GM18909 (cell line): ENCODE measurements around the gene AKTIP.
"Not testable (repeated sequence)": the region's sequence is repeated elsewhere in the genome, so short reads cannot be mapped to it uniquely, and the experiment has no call there.

Experiments used
- ATAC-seq: cut with Tn5 transposase; IDR thresholded peaks from one replicate; pipeline ENCODE4 v1.9.1; 2021; ENCODE audit warnings: mild to moderate bottlenecking; ENCODE audit not compliant: unreplicated experiment, poor library complexity

The AKTIP gene

GRCh38 chr16:53502331-53503269, at the start of gene AKTIP:
TSS of gene AKTIP (minus strand) at chr16:53503209. CDS start at chr16:53500259, 2,950 bp downstream.
- ATAC-seq: peak; percentile 31

DNA sequence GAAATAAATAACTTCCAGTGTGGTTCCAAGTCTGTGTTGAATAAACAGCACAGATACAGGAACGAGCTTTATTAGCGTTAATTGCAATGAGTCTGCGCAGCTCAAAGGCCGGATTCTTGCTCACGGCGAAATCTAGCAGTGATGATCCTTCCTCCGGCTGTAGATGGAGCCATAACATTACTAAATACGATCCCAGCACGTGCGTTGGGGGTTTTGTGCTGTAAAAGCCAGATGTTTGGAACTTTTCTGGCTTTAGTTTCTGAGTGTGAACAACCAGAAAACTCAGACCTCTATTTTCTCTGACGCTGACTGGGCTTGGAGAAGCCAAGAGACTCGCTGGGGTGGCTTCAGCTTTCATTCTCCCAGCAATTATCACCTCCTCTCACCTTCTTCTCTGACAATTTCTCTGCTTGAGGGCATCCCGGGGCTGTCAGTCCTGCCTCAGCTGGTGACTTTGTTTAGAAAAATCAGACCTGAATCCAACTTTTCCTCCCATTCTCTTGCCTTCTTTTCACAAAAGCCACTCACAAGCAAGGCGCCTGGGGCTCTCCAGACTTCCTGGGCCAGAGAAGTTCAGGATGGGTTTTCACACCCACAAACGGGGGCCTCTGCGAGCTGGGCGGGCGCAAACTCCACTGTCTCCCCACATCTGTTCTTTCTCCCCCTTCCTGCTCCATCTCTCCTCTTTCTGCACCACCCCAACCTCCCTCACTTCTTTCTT, 47.1 kb upstream of the AKTIP start:
- no peak for ATAC-seq

DNA sequence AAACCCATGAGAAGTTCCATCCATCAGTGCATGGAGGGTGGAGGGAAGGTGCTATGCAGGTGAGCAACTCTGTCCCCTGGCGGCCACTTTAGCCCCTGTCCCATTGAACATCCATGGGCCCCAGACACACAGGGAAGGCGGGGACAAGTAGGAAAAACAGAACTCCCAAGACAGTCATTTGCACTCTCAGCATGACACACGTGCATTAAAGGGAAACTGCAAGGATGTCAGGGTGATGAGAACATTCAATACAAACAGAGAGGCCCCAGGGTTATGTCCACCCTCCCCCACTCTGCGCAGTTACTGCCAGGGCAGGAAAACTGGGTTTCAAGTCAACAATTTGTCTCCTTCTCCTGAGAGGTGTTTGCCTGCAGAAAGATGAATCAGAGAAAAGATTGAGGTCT, 44.0 kb upstream of the AKTIP start:
- ATAC-seq: no peak

DNA sequence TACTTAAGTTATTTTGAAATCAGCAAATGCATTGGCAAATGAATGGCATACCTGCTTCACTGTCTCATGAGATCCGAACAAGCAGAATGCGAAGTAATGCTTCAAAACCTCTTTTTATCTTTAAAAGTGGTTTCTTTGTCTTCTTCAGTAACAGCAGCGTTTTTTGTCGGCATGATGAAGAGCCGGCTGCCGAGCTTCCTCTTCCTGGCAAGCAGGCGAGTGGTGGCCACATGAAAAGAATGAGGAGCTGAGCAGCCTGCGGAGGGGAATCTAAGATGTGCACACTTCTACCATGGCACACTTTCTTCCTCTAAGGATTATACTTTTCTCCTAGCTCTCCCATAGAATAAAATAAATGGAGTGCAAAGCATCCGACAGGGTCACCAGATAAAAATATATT, 42.4 kb upstream of the AKTIP start:
- ATAC-seq: no peak

- no peak for ATAC-seq
These were observed 39.3 kb upstream of the AKTIP start for GRCh38 chr16:53542283-53542682.

GRCh38 chr16:53541326-53541725, 38.3 kb upstream of the AKTIP start:
- ATAC-seq: no peak

- not testable (repeated sequence) for ATAC-seq
These were observed 37.0 kb upstream of the AKTIP start for GRCh38 chr16:53539759-53540718.

- not testable (repeated sequence) for ATAC-seq
These were observed 36.3 kb upstream of the AKTIP start for GRCh38 chr16:53539346-53539745.

GRCh38 chr16:53537626-53538025, 34.6 kb upstream of the AKTIP start:
- no peak for ATAC-seq

- no peak for ATAC-seq
These were observed 31.2 kb upstream of the AKTIP start for GRCh38 chr16:53534206-53534605.

DNA sequence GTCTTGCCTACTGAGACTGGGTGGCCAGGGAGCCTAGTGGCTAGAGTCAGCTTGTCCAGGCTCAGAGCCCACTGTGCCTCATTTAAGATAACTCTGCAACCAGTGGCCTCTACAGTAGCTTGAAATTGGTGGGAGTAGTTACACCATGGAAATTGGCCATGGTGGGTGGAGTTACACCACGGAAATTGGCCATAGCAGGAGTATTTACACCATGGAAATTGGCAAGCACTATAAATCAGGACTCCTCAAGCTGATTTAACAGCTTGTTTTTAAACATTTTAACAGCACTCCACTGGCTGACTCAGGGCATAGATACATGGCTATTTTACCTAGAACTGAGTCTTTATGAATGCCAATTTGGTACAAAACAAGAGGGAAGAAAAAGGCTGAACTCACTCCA, 27.7 kb upstream of the AKTIP start:
- ATAC-seq: no peak

GRCh38 chr16:53530046-53530445, 27.0 kb upstream of the AKTIP start:
- no peak for ATAC-seq

GRCh38 chr16:53529513-53529912, 26.5 kb upstream of the AKTIP start:
- no peak for ATAC-seq

DNA sequence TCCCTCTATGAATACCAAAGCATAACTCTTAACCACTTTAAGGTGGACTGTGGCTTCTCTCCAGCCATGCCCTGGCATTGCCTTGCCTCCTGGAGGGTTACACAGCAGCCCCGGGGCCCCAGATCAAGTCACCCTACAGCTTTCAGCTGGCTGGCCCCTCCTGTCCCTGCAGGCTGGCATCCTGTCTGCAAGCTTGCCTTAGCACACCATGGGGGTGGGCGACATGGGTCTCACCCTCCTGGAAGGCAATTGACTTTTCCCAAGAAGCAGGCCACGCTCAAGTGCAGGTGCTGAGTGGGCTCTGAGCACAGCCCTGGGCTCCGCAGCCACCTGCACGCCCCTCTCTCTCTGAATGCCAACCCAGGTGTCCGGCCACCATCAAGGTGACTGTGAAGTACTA, 25.8 kb upstream of the AKTIP start:
- ATAC-seq: no peak

- ATAC-seq: no peak
These were observed 21.1 kb upstream of the AKTIP start for GRCh38 chr16:53523971-53524548.

DNA sequence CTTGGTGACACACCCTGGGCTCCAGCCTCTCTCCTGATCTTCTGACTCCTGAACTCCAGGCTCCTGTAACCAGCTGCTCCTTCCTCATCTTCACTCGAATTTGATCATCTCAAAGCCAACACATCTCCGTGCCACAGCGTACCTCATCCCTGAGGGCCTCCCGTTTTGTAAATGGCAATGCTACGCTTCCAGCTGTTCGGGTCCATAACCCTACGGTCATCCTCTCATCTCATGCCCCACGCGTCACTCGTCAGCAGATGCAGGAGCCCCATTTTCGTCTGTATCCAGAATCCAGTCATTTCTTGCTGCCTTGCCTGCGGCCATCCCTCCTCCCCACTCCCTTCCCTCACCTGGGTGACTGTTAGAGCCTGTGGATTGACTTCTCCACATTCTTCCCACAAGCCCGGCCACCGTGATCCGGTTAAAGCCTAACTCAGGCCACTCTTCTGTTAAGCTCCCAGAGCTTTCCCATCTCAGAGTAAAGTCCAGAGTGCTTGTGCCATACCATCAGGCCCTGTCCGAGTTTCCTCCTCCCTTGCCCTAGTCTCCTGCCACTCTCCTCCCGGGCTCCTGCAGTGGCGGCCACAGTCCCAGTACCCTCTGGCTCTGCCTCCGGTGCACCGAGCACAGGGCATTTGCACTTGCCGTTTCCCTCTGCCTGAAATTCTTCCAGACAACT, 20.3 kb upstream of the AKTIP start:
- ATAC-seq: no peak

DNA sequence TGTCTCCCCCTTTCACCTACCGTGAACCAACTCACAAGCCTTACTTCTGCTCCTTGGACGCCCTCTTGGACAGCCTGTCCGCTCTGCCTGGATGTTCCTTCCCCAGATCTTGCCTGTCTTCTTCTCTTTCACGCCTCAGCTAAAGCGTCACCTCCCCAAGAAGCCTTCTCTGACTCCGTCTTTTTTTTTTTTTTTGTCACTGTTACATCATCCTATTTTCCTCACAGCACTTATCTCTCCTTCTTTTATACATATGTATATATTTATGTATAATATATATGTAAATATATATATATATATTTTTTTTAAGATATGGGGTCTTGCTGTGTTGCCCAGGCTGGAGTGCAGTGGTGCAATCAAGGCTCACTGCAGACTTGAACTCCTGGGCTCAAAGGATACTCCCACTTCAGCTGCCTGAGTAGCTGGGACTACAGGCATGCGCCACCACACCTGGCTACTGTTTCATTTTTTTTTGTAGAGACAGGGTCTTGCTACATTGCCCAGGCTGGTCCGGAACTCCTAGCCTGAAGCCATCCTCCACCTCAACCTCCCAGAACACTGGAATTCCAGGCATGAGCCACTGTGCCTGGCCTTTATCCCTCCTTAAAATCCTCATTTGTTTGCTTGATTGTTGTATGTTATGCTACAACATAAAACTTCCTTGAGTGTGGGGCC, 16.5 kb upstream of the AKTIP start:
- ATAC-seq: no peak

- ATAC-seq: peak; percentile 98
These were observed 15.8 kb upstream of the AKTIP start for GRCh38 chr16:53518550-53519416.
